ENCODE results near the gene LEF1.

DNA sequence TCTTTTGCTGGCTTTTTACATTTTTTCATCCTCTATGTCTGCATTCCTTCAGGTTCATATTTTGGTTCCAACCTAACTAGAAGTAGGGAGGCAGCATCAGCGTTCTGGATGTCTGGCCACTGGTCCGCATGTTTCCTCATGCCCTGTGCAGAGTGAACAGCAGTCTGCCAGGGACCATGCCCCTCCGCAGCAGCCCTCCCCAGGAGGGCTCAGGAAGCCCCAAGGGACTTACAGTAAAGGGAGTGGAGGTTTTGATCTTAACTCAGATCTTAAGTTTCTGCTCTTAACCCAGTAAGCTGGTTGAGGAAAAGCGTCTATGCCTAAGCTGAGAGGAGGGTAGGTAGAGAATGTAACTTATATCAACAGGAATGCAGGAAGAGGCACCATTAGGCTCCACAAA lies 45.0 kb upstream of the LEF1 start:
- no peak for TF ChIP-seq FOXK2 (IDR thresholded peaks at IDR 0.05)
- no peak for TF ChIP-seq ARNT (IDR thresholded peaks at IDR 0.05)
- TF ChIP-seq BHLHE40 (IDR thresholded peaks at IDR 0.05; ENCODE audit: borderline replicate concordance), result no peak
- no peak for TF ChIP-seq CTBP1 (IDR thresholded peaks at IDR 0.05; ENCODE audit: borderline replicate concordance)
- no peak for TF ChIP-seq SUZ12 (IDR thresholded peaks at IDR 0.05)
- no peak for TF ChIP-seq ELF4 (IDR thresholded peaks at IDR 0.05)
- no peak for TF ChIP-seq LEF1 (IDR thresholded peaks at IDR 0.05; ENCODE audit: borderline replicate concordance)
- no peak for TF ChIP-seq HDGF (IDR thresholded peaks at IDR 0.05; ENCODE audit: borderline replicate concordance)
- TF ChIP-seq NFRKB (IDR thresholded peaks at IDR 0.05), result no peak
- no peak for TF ChIP-seq FOXM1 (IDR thresholded peaks at IDR 0.05; ENCODE audit: borderline replicate concordance)

All from HEK293T (cell line).